RWPE1 (cell line): ENCODE data around the gene GSPT2.
"Not testable (repeated sequence)": the region's sequence is repeated elsewhere in the genome, so short reads cannot be mapped to it uniquely, and the experiment has no call there.

Source experiments
- CTCF ChIA-PET: fragments of 350-600 bp; sonication (Branson Sonifier 250); formaldehyde crosslinking; extraction: SDS; loops from one replicate; lab custom pipeline; 2021; lab: Yijun Ruan, JAX
- POLR2A ChIA-PET: fragments of 400-600 bp; formaldehyde crosslinking; extraction: SDS; loops from one replicate; lab custom pipeline; 2020; ENCODE audit warnings: antibody characterized with exemption; ENCODE audit not compliant: low non-redundant PET; lab: Yijun Ruan, JAX
- DNase-seq: peaks from one replicate; pipeline ENCODE4 v3.0.0; 2012; ENCODE audit warnings: low spot score
- H3K27ac ChIP-seq: fragments of 450-650 bp; 2 replicates; pipeline ENCODE4 v1.5.1; 2017
- CTCF ChIP-seq: fragments of 450-650 bp; conservative IDR thresholded peaks from 2 replicates; pipeline ENCODE4 v1.5.1; 2017; ENCODE audit warnings: low read depth, mild to moderate bottlenecking

Gene GSPT2

GRCh38 chrX:51743179-51743957 is at the start of gene GSPT2:
Gene GSPT2, plus strand, starts transcription at chrX:51743442. Its CDS starts 185 bp downstream, at chrX:51743627.
- TF ChIP-seq CTCF = no peak
- DNase-seq = no peak
- CTCF ChIA-PET = no interaction called here
- POLR2A ChIA-PET = no interaction called here
- H3K27ac ChIP-seq = no peak within 1 kb of the TSS

- DNase-seq = no peak
- POLR2A ChIA-PET = no interaction called here
- no peak for TF ChIP-seq CTCF
- CTCF ChIA-PET = no interaction called here
- no peak overlapping the region for H3K27ac ChIP-seq
Observed at GRCh38 chrX:51694254-51694653, 49.0 kb upstream of the GSPT2 start.

DNA sequence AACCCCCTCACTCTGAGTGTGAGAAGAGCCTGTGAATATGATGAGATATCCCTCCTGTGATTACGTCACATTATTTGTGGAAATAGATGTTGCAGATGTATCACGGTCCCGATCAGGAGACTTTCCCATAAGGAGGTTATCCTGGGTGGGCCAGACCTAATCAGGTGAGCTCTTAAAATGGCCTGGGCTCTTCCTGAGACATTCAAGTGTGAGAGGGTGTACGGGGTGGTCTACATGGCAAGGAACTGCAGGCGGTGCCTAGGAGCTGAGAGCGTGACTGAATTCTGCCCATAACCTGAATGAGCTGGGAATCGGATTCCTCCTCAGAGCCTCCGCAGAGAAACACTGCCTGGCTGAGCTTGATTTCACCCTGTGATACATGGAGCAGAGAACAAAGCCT is 45.8 kb upstream of the GSPT2 start:
- TF ChIP-seq CTCF = no peak
- CTCF ChIA-PET = no interaction called here
- DNase-seq = no peak
- H3K27ac ChIP-seq = no peak overlapping the region
- POLR2A ChIA-PET = no interaction called here

- POLR2A ChIA-PET, CTCF ChIA-PET, DNase-seq, H3K27ac ChIP-seq: not testable (repeated sequence)
Observed at GRCh38 chrX:51710277-51711164, 32.7 kb upstream of the GSPT2 start, which contains the start of gene CENPVL1. Gene CENPVL1, plus strand, starts transcription at chrX:51710512. Its CDS starts 0 bp downstream, at chrX:51710512.

DNA sequence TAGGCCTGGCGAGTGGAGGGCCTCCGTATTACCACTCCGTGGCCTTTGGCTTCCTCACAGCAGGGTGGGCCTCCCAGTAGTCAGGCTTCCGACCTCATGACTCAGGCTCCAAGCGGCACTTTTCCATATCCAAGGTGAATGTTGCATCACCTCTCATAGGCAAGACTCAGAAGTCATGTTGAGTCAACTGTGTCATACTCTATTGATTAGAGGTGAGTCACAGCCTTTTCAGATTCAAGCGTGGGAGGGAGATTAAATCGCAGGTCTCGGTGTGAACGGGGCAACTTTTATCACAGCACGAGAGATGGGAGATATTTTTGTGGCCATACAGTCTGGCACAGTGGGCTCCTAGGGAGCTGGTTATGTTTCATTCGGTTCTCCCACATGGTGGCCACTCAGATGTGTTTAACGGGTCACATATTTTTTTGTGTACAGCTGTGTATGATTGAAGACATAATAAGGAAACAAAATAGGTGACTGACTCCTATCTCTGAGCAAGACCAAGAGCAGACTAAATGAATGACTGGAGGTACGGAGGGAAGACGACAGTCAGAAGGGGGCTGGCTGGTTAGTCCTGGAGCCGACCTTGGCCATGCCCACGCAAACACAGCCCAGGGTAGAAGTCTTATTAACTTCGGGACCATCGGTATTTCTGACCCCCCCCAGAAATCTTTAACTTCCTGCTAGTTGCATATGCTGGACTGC is 30.1 kb upstream of the GSPT2 start:
- DNase-seq, H3K27ac ChIP-seq, CTCF ChIA-PET, POLR2A ChIA-PET: not testable (repeated sequence)

DNA sequence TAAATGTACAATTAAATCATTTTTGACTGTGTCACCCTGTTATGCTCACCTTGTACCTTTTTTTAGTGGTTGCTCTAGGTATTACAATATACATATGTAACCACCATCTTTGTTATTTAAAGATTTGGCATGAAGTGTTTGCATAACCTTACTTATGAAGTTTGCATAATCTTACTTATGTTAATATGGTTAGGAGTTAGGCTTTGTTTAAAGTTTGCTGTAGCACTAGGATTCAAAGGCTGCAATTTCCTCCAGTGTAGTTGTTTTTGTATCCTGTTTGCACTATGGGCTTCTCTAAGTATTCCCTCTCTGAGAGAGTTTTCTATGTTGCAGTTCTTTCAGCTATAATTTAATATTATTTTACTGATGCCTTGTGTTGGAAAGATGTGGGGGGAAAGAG is 15.0 kb upstream of the GSPT2 start:
- no peak for DNase-seq
- ChIA-PET POLR2A (no interaction called here), CTCF (no interaction called here)
- no peak overlapping the region for H3K27ac ChIP-seq
- TF ChIP-seq CTCF = no peak

DNA sequence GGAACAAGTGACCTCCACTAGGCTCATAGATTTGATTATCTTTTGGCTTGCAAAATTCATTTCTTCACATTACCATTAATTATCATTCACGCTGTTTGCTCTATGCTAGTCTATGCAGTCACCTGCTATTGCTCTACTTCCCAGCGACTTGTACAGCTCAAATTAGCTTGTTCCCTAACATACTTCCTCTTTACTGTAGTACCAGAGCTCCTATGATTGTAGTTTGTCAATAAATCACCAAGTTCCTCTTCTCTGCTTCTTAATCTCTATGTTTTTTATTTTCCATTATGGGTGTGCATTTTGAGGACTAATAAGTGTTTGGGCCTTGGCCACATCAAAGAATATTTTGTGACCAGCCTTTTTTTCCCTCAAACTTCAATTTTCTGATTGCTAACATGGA is 6.2 kb upstream of the GSPT2 start:
- ChIA-PET POLR2A (no interaction called here), CTCF (no interaction called here)
- TF ChIP-seq CTCF = no peak
- DNase-seq = no peak
- H3K27ac ChIP-seq = no peak overlapping the region
